Mesenteric fat pad (tissue), 1 donor: ENCODE results near the gene OR13F1. TPM values are rescaled to one million over a fixed set of nuclear protein-coding genes. Genes with fewer than 3 reads are reported as not detected.
"Not testable (repeated sequence)": the region's sequence is repeated elsewhere in the genome, so short reads cannot be mapped to it uniquely, and the experiment has no call there.

Experiments
- DNase-seq: peaks from one replicate; pipeline ENCODE4 v3.0.0-alpha.2; 2020; ENCODE audit warnings: low spot score
- long read RNA-seq: library from polyadenylated mRNA; unstranded; transcript quantifications from one replicate; pipeline ENCODE4 v2.0.0, GENCODE V29; 2020
- total RNA-seq: library from RNA; stranded (reverse); fragmentation: NEBNext Ultra II Directional; extraction: Animal tissue kit (Norgen Biotek cat#: 25700); gene quantifications from one replicate; pipeline ENCODE4 v1.2.1, GENCODE V29; 2021
- donor health status: DM: yes; HTN: yes; CAD: no.

OR13F1 gene, protein sequence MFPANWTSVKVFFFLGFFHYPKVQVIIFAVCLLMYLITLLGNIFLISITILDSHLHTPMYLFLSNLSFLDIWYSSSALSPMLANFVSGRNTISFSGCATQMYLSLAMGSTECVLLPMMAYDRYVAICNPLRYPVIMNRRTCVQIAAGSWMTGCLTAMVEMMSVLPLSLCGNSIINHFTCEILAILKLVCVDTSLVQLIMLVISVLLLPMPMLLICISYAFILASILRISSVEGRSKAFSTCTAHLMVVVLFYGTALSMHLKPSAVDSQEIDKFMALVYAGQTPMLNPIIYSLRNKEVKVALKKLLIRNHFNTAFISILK
- total RNA-seq, result not detected
- long read RNA-seq, result 0 reads

DNA sequence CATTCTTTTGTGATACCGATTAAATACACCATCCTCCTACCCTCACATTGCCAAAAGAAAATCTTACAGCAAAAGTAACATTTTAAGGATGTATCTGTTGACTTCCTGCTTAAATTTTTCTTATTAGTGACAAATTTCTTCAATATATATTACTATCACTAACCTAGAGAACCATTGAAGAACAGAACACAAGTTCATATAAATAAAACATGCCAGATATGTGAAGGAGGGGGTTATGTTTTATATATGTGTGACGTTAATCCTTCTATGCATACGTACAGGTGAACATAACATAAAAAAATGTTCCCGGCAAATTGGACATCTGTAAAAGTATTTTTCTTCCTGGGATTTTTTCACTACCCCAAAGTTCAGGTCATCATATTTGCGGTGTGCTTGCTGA, at the start of gene OR13F1:
TSS of gene OR13F1 (plus strand) at position 301 of the 400 bp plus-strand sequence. CDS start at position 301, 0 bp downstream.
- DNase-seq, result no peak

DNA sequence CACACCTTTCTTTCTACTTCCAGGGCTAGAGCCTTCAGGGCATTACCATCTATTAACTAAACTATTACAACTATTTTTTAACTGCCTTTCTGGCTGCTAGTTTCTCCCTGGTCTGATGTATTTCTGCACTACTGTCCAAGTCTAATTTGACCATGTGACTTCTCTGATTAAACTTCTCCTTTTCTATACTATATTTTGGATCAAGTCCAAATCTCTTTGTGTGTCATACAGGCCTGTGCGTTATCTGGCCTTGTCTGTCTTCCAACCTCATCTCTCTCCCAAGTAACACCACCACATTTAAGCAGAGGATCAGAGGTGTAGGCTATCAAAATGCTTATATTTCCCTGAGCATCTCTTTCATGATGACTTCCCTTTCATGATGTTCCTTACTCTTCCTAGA, 47.2 kb upstream of the OR13F1 start:
- DNase-seq, result no peak

DNA sequence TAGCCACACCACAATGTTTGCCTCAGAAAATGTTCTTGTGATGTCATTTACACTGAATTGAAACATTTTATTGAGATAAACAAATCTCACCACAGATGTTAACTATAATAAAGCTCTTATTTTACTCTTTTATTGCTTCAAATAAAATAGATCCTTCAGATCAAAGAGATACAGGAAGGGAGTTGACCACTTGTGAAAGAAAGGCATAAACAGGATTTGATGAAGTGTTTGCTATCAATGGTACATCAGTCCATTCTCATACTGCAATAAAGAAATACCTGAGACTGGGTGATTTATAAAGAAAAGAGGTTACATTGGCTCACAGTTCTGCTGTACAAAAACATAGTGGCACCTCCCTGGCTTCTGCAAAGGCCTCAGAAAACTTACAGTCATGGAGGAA, 40.2 kb upstream of the OR13F1 start:
- no peak for DNase-seq

GRCh38 chr9:104468261-104468660, 35.8 kb upstream of the OR13F1 start:
- DNase-seq, result no peak

- no peak for DNase-seq
Observed at GRCh38 chr9:104482921-104483570, 21.0 kb upstream of the OR13F1 start.

DNA sequence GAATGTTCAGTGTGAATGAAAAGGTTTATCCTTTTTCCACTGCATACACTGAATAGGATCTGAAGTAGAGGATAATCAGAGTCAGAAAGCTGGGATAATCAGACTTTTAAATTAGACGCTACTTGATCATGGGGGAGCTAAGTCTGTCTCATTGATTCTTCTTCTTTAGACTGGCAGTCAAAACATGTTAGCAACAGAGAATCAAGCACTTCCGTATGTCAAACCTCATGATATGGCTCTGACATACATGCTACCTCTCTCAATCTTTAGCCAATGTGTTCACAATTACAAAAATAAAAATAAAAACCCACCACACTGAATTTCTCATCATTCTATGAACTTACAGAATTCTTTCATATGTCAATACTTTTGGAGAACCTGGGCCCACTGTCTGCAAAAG, 19.0 kb upstream of the OR13F1 start:
- DNase-seq, result no peak

DNA sequence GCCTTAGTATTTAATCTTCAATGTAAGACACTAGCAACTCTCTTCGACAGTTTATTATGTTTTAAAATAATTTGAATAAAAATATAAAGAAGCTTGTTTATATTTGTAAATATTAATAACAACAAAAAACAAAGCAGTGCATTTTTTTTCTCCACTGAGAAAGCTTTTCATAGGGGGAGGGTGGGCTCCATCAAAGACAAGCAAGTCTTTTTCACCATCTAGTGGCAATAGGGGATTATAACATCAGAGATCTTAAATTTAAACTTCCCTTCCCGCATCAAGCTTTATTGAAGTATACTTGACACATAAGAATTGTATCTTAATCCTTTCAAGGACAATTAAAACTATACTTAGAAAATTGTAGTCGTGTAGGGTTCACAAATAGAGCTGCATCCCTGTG, 9.3 kb upstream of the OR13F1 start:
- DNase-seq, result no peak

DNA sequence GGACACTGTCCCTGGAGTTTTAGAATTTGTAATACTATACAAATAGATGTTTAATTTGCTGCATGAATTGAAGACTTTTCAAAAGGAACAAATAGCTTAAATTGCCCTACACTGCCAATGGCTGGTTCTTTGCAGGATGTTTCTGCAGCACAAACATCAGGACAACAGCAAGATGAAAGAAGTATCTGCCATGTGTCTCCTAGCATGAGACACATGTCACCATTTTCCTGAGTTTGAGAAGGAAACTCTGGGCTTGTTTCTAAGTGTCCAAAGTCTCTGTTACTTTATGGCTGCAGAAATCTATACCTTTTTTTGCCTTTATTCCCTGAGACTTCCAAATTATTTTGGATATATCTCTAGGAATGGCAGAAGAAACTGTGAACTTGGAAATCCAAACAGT, 623 bp upstream of the OR13F1 start:
- no peak for DNase-seq

- no peak for DNase-seq
Observed at GRCh38 chr9:104506565-104506964, 2.5 kb downstream of the OR13F1 start.

GRCh38 chr9:104514901-104515300, 10.8 kb downstream of the OR13F1 start:
- DNase-seq, result no peak

- not testable (repeated sequence) for DNase-seq
Observed at GRCh38 chr9:104520241-104520640, 16.2 kb downstream of the OR13F1 start.

DNA sequence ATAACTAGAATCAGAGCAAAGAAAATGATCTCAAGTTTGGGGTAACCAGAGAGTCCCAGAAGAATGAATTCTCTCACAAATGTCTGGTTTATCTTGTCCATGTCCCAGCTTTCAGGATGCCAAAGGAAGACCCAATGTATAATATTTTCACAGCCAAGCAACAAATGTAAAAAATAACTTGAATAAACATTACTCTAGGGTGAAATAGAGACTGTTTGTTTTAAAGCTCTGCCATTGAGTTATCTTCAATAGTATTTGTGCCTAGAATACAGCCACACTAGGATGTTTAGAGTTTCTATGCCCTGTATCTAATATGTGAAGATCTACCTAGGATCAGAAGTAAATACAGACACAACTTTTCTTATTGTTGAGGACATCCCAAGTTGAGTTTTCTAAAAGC, 23.0 kb downstream of the OR13F1 start, which contains the start of gene OR13C4:
TSS of gene OR13C4 (minus strand) at position 101 of the 400 bp plus-strand sequence. CDS start at position 101, 0 bp downstream.
- DNase-seq, result no peak

DNA sequence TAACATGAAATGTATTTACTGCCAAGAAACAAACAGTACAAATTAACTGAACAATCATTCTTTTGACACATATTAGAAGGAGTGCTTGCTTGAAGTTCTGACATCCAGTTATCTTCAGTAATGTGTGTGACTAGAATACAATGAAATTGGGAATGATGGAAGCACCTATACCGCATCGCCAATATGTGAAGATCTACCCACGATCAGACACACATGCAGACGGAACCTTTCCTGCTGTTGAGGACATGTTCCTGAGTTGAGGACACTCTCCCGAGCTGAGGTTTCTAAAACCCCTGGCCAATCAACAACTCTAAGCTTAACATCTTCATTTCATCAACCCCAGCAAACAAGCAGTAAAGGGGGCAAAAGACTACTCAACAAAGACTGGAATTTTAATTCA, 32.7 kb downstream of the OR13F1 start, which contains the start of gene OR13C3:
TSS of gene OR13C3 (minus strand) at position 101 of the 400 bp plus-strand sequence. CDS start 133 bp downstream, outside the sequence.
- DNase-seq, result no peak

- DNase-seq, result no peak
Observed at GRCh38 chr9:104539275-104539674, 35.2 kb downstream of the OR13F1 start.

- no peak for DNase-seq
Observed at GRCh38 chr9:104544644-104545043, 40.6 kb downstream of the OR13F1 start.

DNA sequence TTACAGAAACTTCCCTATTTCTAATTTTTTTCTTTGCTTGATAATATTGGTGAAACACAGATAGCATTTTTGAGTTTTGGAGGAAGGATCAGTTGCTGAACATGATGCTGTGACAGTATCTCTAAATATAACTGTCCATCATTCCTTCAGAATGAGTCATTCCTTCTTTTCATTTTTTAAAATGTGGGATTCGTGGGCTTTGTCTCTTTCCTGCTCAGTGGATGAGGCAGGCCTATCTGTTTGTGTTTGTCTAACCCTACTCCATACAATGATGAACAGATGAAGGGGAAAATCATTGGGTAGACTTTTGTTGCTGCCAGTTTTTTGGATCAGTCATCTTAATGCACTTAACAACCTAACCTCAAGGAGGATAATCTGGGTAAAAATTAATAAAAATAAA, 49.2 kb downstream of the OR13F1 start:
- DNase-seq, result no peak

Other genes with a start within 250 kb of the OR13F1 start
- not detected for gene OR13C4, start 22.9 kb downstream of the OR13F1 start, total RNA-seq
- gene OR13C3, start 32.6 kb downstream of the OR13F1 start, total RNA-seq, result not detected
- gene OR13C8, start 64.9 kb downstream of the OR13F1 start, total RNA-seq, result not detected
- not detected for gene OR13C5, start 95.2 kb downstream of the OR13F1 start, total RNA-seq
- not detected for gene OR13C2, start 101.4 kb downstream of the OR13F1 start, total RNA-seq
- not detected for gene OR13C9, start 113.9 kb downstream of the OR13F1 start, total RNA-seq
- not detected for gene OR13D1, start 190.3 kb downstream of the OR13F1 start, total RNA-seq
- gene NIPSNAP3A, start 243.4 kb downstream of the OR13F1 start, total RNA-seq, result 25.1 TPM